ENCODE data around the gene BUB1B.
"Not testable (repeated sequence)": the region's sequence is repeated elsewhere in the genome, so short reads cannot be mapped to it uniquely, and the experiment has no call there.

GRCh38 chr15:40135846-40136450 lies 24.9 kb upstream of the BUB1B start:
- TF ChIP-seq EZH2phosphoT487 (IDR thresholded peaks at IDR 0.05; ENCODE audit: low read depth); CTCF (IDR thresholded peaks at IDR 0.05; ENCODE audit: low read depth, low read length): not testable (repeated sequence)
